IPS DF 4.7 (cell line): Measurements from ENCODE around the gene KIFC3.
A peak's percentile ranks its signal among the peaks of the same experiment; 100 is the strongest.
"Not testable (repeated sequence)": the region's sequence is repeated elsewhere in the genome, so short reads cannot be mapped to it uniquely, and the experiment has no call there.

ENCODE experiments used
- DNase-seq: peaks from one replicate; pipeline ENCODE4 v3.0.0-alpha.2; 2013; ENCODE audit warnings: low spot score; ENCODE audit errors: extremely low read depth

The KIFC3 gene

GRCh38 chr16:57787519-57787905, 14.8 kb downstream of the KIFC3 start:
- DNase-seq = no peak

GRCh38 chr16:57786632-57787518, 15.4 kb downstream of the KIFC3 start:
- no peak for DNase-seq

GRCh38 chr16:57785924-57786323, 16.4 kb downstream of the KIFC3 start:
- DNase-seq = no peak

- no peak for DNase-seq
Observed at GRCh38 chr16:57785385-57785784, 16.9 kb downstream of the KIFC3 start.

- DNase-seq = no peak
Observed at GRCh38 chr16:57784334-57784733, 18.0 kb downstream of the KIFC3 start.

- DNase-seq = no peak
Observed at GRCh38 chr16:57783883-57784282, 18.4 kb downstream of the KIFC3 start.

- no peak for DNase-seq
Observed at GRCh38 chr16:57783116-57783515, 19.2 kb downstream of the KIFC3 start.

GRCh38 chr16:57782607-57783055, 19.7 kb downstream of the KIFC3 start:
- DNase-seq = not testable (repeated sequence)

- DNase-seq = no peak
Observed at GRCh38 chr16:57781741-57782606, 20.3 kb downstream of the KIFC3 start.

GRCh38 chr16:57781349-57781740, 20.9 kb downstream of the KIFC3 start:
- DNase-seq = no peak

GRCh38 chr16:57779836-57780235, 22.5 kb downstream of the KIFC3 start:
- not testable (repeated sequence) for DNase-seq

GRCh38 chr16:57778658-57779057, 23.6 kb downstream of the KIFC3 start:
- no peak for DNase-seq

- DNase-seq = peak; percentile 82
Observed at GRCh38 chr16:57775661-57776469, 26.4 kb downstream of the KIFC3 start.

GRCh38 chr16:57774705-57775285, 27.5 kb downstream of the KIFC3 start:
- no peak for DNase-seq

- no peak for DNase-seq
Observed at GRCh38 chr16:57773655-57774295, 28.5 kb downstream of the KIFC3 start.

- DNase-seq = no peak
Observed at GRCh38 chr16:57773019-57773418, 29.3 kb downstream of the KIFC3 start.

- DNase-seq = no peak
Observed at GRCh38 chr16:57771141-57771785, 31.0 kb downstream of the KIFC3 start.

- DNase-seq = no peak
Observed at GRCh38 chr16:57770361-57770760, 31.9 kb downstream of the KIFC3 start.

- DNase-seq = no peak
Observed at GRCh38 chr16:57769541-57770145, 32.6 kb downstream of the KIFC3 start.
